SK-N-SH treated with all-trans-retinoic acid at 6 μM for 48 hours (cell line): ENCODE data around the gene ANKRD17.

Experiments
- ATAC-seq: fragments of 200-7000 bp; cut with Tn5 transposase; 3 replicates; pipeline ENCODE4 v1.9.1; 2020; ENCODE audit warnings: mild to moderate bottlenecking, moderate library complexity
- BACH2 ChIP-seq: fragments of 250-450 bp; sonication (Bioruptor Pico); IDR thresholded peaks from 2 replicates; pipeline ENCODE4 v1.9.0; 2021; ENCODE audit warnings: mild to moderate bottlenecking, borderline replicate concordance
- CREB5 ChIP-seq: fragments of 250-450 bp; sonication (Bioruptor Pico); IDR thresholded peaks from 2 replicates; pipeline ENCODE4 v1.5.1; 2020; ENCODE audit warnings: low read depth, mild to moderate bottlenecking, moderate library complexity
- CSDC2 ChIP-seq: fragments of 250-450 bp; sonication (Bioruptor Pico); IDR thresholded peaks from 2 replicates; pipeline ENCODE4 v1.5.0; 2020; ENCODE audit warnings: mild to moderate bottlenecking, moderate library complexity
- CSRNP3 ChIP-seq: fragments of 250-450 bp; sonication (Bioruptor Pico); IDR thresholded peaks from 2 replicates; pipeline ENCODE4 v1.5.1; 2021; ENCODE audit warnings: mild to moderate bottlenecking, moderate library complexity
- GLIS3 ChIP-seq: fragments of 250-450 bp; sonication (Bioruptor Pico); IDR thresholded peaks from 2 replicates; pipeline ENCODE4 v1.5.0; 2020; ENCODE audit warnings: mild to moderate bottlenecking, moderate library complexity
- PATZ1 ChIP-seq: fragments of 250-450 bp; sonication (Bioruptor Pico); IDR thresholded peaks from 2 replicates; pipeline ENCODE4 v1.8.0; 2020; ENCODE audit warnings: mild to moderate bottlenecking, moderate library complexity, borderline replicate concordance
- POU6F1 ChIP-seq: fragments of 250-450 bp; sonication (Bioruptor Pico); IDR thresholded peaks from 2 replicates; pipeline ENCODE4 v1.8.0; 2021; ENCODE audit warnings: low read depth, mild to moderate bottlenecking, moderate library complexity, borderline replicate concordance
- PPARA ChIP-seq: fragments of 250-450 bp; sonication (Bioruptor Pico); IDR thresholded peaks from 2 replicates; pipeline ENCODE4 v1.5.0; 2020; ENCODE audit warnings: mild to moderate bottlenecking, borderline replicate concordance
- RARB ChIP-seq: fragments of 250-450 bp; sonication (Bioruptor Pico); IDR thresholded peaks from 2 replicates; pipeline ENCODE4 v1.8.0; 2021; ENCODE audit warnings: mild to moderate bottlenecking, moderate library complexity
- TCF4 ChIP-seq: fragments of 250-450 bp; sonication (Bioruptor Pico); IDR thresholded peaks from 2 replicates; pipeline ENCODE4 v1.8.0; 2021; ENCODE audit warnings: mild to moderate bottlenecking, moderate library complexity, borderline replicate concordance
- TOX ChIP-seq: fragments of 250-450 bp; sonication (Bioruptor Pico); IDR thresholded peaks from 2 replicates; pipeline ENCODE4 v1.8.0; 2021; ENCODE audit warnings: mild to moderate bottlenecking, moderate library complexity, borderline replicate concordance
- TSHZ2 ChIP-seq: fragments of 250-450 bp; sonication (Bioruptor Pico); IDR thresholded peaks from 2 replicates; pipeline ENCODE4 v1.5.0; 2020; ENCODE audit warnings: mild to moderate bottlenecking, moderate library complexity
- ZFP3 ChIP-seq: fragments of 250-450 bp; sonication (Bioruptor Pico); IDR thresholded peaks from 2 replicates; pipeline ENCODE4 v1.5.0; 2020; ENCODE audit warnings: mild to moderate bottlenecking, moderate library complexity
- ZNF8 ChIP-seq: fragments of 450-650 bp; formaldehyde crosslinking; IDR thresholded peaks from 2 replicates; pipeline ENCODE4 v1.5.0; 2020; ENCODE audit warnings: mild to moderate bottlenecking, moderate library complexity

ANKRD17 gene

DNA sequence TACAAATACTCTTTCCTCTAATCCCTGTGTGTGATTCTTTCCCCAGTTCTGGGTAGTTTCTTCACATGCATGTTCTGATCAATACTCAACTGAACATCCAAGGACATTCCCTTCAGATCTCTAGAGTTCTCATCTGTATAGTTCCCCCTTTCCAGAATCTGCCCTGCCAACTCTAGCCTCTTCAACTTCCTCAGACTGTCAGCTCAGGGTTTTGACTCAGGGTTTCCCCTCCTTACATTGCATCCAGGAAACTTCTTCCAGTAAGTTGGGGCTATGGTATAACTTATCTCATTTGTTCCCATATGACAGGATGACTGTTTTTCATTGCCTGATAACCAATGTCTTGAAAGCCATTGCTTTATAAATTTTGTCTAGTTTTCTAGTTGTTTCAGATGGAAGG lies 14.2 kb upstream of the ANKRD17 start:
- no peak for ATAC-seq
- TF ChIP-seq CSDC2 (CRISPR knock-in tag) (no peak), PPARA (CRISPR knock-in tag) (no peak)

DNA sequence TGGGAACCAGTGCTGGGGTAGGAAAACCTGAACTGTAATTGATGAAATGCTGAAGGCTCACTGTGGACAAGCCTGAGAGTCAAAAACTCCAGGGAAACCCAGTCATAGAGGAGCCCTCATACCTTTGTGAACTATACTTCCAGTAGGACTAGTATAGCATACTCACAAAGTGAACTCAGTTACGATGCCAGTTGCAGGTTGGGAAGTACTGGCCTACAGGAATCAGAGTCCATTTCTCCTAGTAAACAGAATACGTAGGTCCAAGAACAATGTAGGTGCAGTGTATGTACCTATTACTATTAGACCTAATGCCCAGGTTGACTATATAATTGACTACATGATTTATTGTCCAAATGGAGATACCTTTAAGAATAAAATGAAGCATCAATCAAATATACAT lies 8.5 kb upstream of the ANKRD17 start:
- ATAC-seq: no peak
- TF ChIP-seq TCF4 (CRISPR knock-in tag): no peak
- no peak for TF ChIP-seq CSDC2 (CRISPR knock-in tag)
- no peak for TF ChIP-seq TSHZ2 (CRISPR knock-in tag)
- no peak for TF ChIP-seq CSRNP3 (CRISPR knock-in tag)

DNA sequence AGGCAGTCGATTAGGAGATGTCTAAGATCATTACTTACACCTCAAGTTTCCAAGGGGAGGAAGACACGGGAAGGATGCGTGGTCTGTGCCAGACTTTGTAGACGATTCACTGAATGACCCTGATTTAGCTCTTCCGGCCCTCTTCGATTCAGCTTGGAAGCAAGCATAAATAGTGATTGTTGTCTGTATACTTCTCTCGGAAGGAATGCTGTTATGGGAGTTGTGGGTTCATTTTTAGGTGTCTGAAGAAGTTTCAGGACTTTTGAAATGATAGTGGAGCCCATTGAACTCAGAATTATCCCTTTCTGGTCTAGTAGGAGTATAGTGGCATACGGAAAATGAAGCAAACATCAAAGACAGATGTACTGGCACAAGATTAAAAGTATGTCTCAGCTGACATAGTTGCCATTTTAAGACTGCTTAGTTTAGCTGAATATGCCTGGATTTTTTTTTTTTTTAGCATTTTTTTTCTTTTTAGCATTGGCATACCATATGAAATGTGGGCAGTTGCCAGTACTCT lies 1.0 kb upstream of the ANKRD17 start:
- TF ChIP-seq POU6F1 (CRISPR knock-in tag) (no peak), TOX (no peak), ZNF8 (CRISPR knock-in tag) (peak; percentile 60), BACH2 (CRISPR knock-in tag) (no peak)
- TF ChIP-seq, all 23 proteins: peak for 1
- ATAC-seq: peak; percentile 47

DNA sequence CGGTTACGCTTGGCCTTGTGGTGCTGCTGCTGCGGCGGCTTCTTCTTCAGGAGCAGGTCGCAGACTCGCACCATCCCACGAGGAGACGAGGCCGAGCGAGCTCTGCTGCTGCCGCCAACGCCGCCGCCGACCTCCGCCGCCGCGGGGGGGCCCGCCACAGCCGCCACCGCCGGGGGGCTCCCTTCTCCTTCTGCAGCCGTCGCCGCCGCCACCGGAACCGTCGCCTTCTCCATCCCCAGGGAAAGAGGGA lies 237 bp downstream of the ANKRD17 start:
- TF ChIP-seq POU6F1 (CRISPR knock-in tag) (no peak), GLIS3 (CRISPR knock-in tag) (no peak), PATZ1 (CRISPR knock-in tag) (no peak), ZFP3 (CRISPR knock-in tag) (no peak), PPARA (CRISPR knock-in tag) (no peak), CREB5 (CRISPR knock-in tag) (no peak), CSDC2 (CRISPR knock-in tag) (no peak), RARB (no peak), ZNF8 (CRISPR knock-in tag) (no peak)
- ATAC-seq: peak; percentile 9
